ENCODE measurements around the gene MBD2.

- TF ChIP-seq POLR2A (IDR thresholded peaks at IDR 0.05; ENCODE audit: borderline replicate concordance, extremely low read depth, insufficient read depth, insufficient read length) (no peak), JUND (IDR thresholded peaks at IDR 0.05) (no peak), CTCF (IDR thresholded peaks at IDR 0.05 in 2 of 3, conservative IDR thresholded peaks at IDR 0.05 in 1 of 3; ENCODE audit: borderline replicate concordance in 1 of 3, insufficient read depth in 1 of 3, low read depth in 2 of 3, low read length in 2 of 3) (no peak), EZH2 (IDR thresholded peaks at IDR 0.05) (no peak), SP1 (IDR thresholded peaks at IDR 0.05; ENCODE audit: low read depth) (no peak), ZNF274 (IDR thresholded peaks at IDR 0.05; ENCODE audit: low read depth, low read length) (no peak), POLR2AphosphoS5 (IDR thresholded peaks at IDR 0.05; ENCODE audit: low read depth, low read length) (no peak), MAX (IDR thresholded peaks at IDR 0.05) (no peak)
Observed at GRCh38 chr18:54209471-54210180, 14.8 kb downstream of the MBD2 start.

All from HCT116 (cell line).